GM12878 (cell line): ENCODE results near the gene NUP35. TPM values are rescaled to one million over a fixed set of nuclear protein-coding genes. Genes with fewer than 3 reads are reported as not detected.

Experiments used
- ELK1 ChIP-seq: IDR thresholded peaks from 2 replicates; pipeline ENCODE4 v1.6.1; 2012; ENCODE audit warnings: low read depth, low read length, improper control_type of control experiment
- GABPA ChIP-seq: IDR thresholded peaks from 2 replicates; pipeline ENCODE4 v1.6.1; 2014; ENCODE audit warnings: antibody characterized with exemption, low read depth, mild to moderate bottlenecking, inconsistent platforms
- IRF4 ChIP-seq: IDR thresholded peaks from 2 replicates; pipeline ENCODE4 v1.6.1; 2011; ENCODE audit warnings: low read depth, low read length
- MAX ChIP-seq: IDR thresholded peaks from 2 replicates; pipeline ENCODE4 v1.6.1; 2012; ENCODE audit warnings: low read depth, low read length, improper control_type of control experiment
- MXI1 ChIP-seq: fragments of 150-350 bp; IDR thresholded peaks from 2 replicates; pipeline ENCODE4 v1.6.1; 2011; ENCODE audit warnings: low read depth, mild to moderate bottlenecking, inconsistent platforms, low read length, improper control_type of control experiment
- MYB ChIP-seq: fragments of 150-350 bp; IDR thresholded peaks from 2 replicates; pipeline ENCODE4 v1.6.1; 2014; ENCODE audit warnings: mild to moderate bottlenecking, low read depth, low read length, borderline replicate concordance
- NR2C1 ChIP-seq: fragments of 450-650 bp; IDR thresholded peaks from 2 replicates; pipeline ENCODE4 v1.6.1; 2017; ENCODE audit warnings: antibody characterized with exemption, mild to moderate bottlenecking, moderate library complexity
- NR2C2 ChIP-seq: IDR thresholded peaks from 2 replicates; pipeline ENCODE4 v1.6.1; 2011; ENCODE audit warnings: borderline replicate concordance, low read depth; ENCODE audit not compliant: control insufficient read depth, insufficient read length
- POLR2AphosphoS2 ChIP-seq: IDR thresholded peaks from 2 replicates; pipeline ENCODE4 v1.6.1; 2011; ENCODE audit warnings: low read depth, mild to moderate bottlenecking, low read length, improper control_type of control experiment, moderate library complexity
- POLR2AphosphoS5 ChIP-seq: IDR thresholded peaks from 2 replicates; pipeline ENCODE4 v1.6.1; 2011; ENCODE audit warnings: mild to moderate bottlenecking, low read length, inconsistent platforms
- SIX5 ChIP-seq: IDR thresholded peaks from 2 replicates; pipeline ENCODE4 v1.6.1; 2011; ENCODE audit warnings: mild to moderate bottlenecking, low read depth, low read length, moderate library complexity; ENCODE audit not compliant: severe bottlenecking
- SMAD1 ChIP-seq: fragments of 450-650 bp; IDR thresholded peaks from 2 replicates; pipeline ENCODE4 v1.6.1; 2018; ENCODE audit warnings: mild to moderate bottlenecking, low read depth; ENCODE audit not compliant: partially characterized antibody
- SMAD5 ChIP-seq: IDR thresholded peaks from 2 replicates; pipeline ENCODE4 v1.6.1; 2016; ENCODE audit warnings: antibody characterized with exemption, low read depth
- ZNF274 ChIP-seq: IDR thresholded peaks from one replicate; pipeline ENCODE4 v1.8.0; 2011; ENCODE audit not compliant: insufficient read length, insufficient read depth
- polyA plus RNA-seq, 11 experiments: library from polyadenylated mRNA; depleted of rRNA in 4 of 11; unstranded in 6 of 11; stranded (reverse) in 5 of 11; fragments of >200 nt; fragmentation: Nextera tagmentation in 4 of 11; fragmentation: Illumina TruSeq in 1 of 11; extraction: Ambion mirVana in 4 of 11; extraction: Trizol in 1 of 11; gene quantifications; 1 replicate in 1 of 11; 2 replicates in 10 of 11; pipeline versions ENCODE4 v1.2.1 to v1.2.3, GENCODE V29; 2011 to 2016; ENCODE audit warnings: inconsistent platforms in 2 of 11, missing spikeins in 2 of 11, low read depth in 1 of 11
- total RNA-seq, 4 experiments: library from RNA; depleted of rRNA in 3 of 4; stranded (reverse); fragments of >200 nt in 3 of 4; fragmentation: Illumina TruSeq in 1 of 4; extraction: Trizol in 1 of 4; gene quantifications; 2 replicates each; pipeline versions ENCODE4 v1.2.1 to v1.2.3, GENCODE V29; 2013 to 2021

The NUP35 gene
- total and polyA plus RNA-seq, 10 of the 15 experiments (the other 5 are each of a cell fraction or from before 2014, with no cell fraction given), result 21.4 to 57.3 (median 30.7) TPM

DNA sequence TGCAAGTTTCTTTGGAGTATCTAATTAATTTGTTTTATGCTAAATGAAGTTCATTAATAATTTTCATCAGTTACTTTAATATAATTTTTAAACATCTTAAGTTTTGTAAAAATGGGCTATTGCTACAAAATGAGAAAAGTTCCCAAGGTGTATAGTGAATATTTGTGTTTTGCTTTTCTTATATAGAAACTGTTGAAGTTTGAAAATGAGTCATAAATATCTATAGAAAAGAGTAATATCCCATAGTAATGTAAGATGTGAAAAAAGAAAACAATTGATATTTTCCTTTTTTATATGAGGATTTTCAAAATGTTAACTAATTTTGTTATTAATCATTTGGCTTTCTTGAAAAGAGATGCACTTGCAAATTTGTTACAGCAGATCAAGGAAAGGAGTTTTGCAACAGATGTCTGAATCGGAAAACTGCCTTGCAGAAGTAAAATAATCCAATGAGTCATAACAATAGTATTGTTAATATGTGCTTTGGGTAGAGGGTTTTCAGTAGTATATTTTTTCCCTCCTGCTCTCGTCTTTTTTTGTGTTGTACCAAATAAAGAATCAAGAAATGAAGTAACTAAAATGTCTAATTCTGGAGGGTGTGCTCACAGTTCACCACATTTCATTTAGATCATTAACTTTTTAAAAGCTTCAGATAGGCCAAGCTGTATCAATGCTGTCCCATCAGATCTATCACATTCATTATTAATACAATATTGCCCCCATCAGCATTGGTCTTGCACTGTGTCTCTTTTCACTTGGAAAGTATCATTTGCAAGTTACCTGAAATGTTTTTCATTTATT, 30.2 kb upstream of the NUP35 start (continued):
- TF ChIP-seq MAX (no peak), ELK1 (no peak), SMAD1 (no peak), ZNF274 (no peak), MXI1 (no peak), SMAD5 (no peak), NR2C1 (no peak), POLR2AphosphoS5 (no peak), NR2C2 (no peak), GABPA (no peak), POLR2AphosphoS2 (no peak), MYB (no peak), SIX5 (no peak), IRF4 (peak; percentile 83)
